DOHH2 (cell line): ENCODE measurements around the gene CYTH1.

Experiments
- H3F3A ChIP-seq: fragments of 200-600 bp; sonication (generic), shearing (Covaris generic); 2 replicates; pipeline ENCODE4 v1.6.0; 2016; ENCODE audit warnings: antibody characterized with exemption, mild to moderate bottlenecking; ENCODE audit not compliant: control insufficient read depth, insufficient read depth
- H3K27ac ChIP-seq: fragments of 200-600 bp; sonication (generic); 2 replicates; pipeline ENCODE4 v1.5.1; 2014; ENCODE audit warnings: low read depth, mild to moderate bottlenecking, low read length, moderate library complexity
- H3K27me3 ChIP-seq: fragments of 200-600 bp; sonication (generic); 2 replicates; pipeline ENCODE4 v1.6.1; 2014; ENCODE audit warnings: mild to moderate bottlenecking, low read length, mixed read lengths; ENCODE audit not compliant: control insufficient read depth
- H3K36me3 ChIP-seq: fragments of 200-600 bp; sonication (generic); 2 replicates; pipeline ENCODE4 v1.6.1; 2014; ENCODE audit warnings: mild to moderate bottlenecking, low read length, moderate library complexity, mixed read lengths; ENCODE audit not compliant: control insufficient read depth
- H3K4me1 ChIP-seq: fragments of 200-600 bp; sonication (generic); 2 replicates; pipeline ENCODE4 v1.6.1; 2014; ENCODE audit warnings: mild to moderate bottlenecking, low read length, mixed read lengths; ENCODE audit not compliant: control insufficient read depth
- H3K4me2 ChIP-seq: fragments of 200-600 bp; sonication (generic); 2 replicates; pipeline ENCODE4 v1.6.0; 2014; ENCODE audit warnings: mild to moderate bottlenecking, low read length, moderate library complexity
- H3K4me3 ChIP-seq: fragments of 200-600 bp; sonication (generic); 2 replicates; pipeline ENCODE4 v1.5.1; 2014; ENCODE audit warnings: mild to moderate bottlenecking, low read length, mixed read lengths
- H3K79me2 ChIP-seq: fragments of 200-600 bp; sonication (generic); 2 replicates; pipeline ENCODE4 v1.6.1; 2014; ENCODE audit warnings: mild to moderate bottlenecking, low read length, mixed read lengths; ENCODE audit not compliant: control insufficient read depth
- H3K9me2 ChIP-seq: fragments of 200-600 bp; sonication (generic); replicated peaks from 2 replicates; pipeline ENCODE4 v1.6.1; 2014; ENCODE audit warnings: mild to moderate bottlenecking, low read length, mixed read lengths; ENCODE audit not compliant: control insufficient read depth
- H3K9me3 ChIP-seq: fragments of 200-600 bp; sonication (generic); 2 replicates; pipeline ENCODE4 v1.6.1; 2014; ENCODE audit warnings: antibody characterized with exemption, low read length, mixed read lengths; ENCODE audit not compliant: control insufficient read depth, insufficient read depth
- H4K20me1 ChIP-seq: fragments of 200-600 bp; sonication (generic); 2 replicates; pipeline ENCODE4 v1.6.0; 2014; ENCODE audit warnings: low read depth, mild to moderate bottlenecking, antibody characterized with exemption, low read length, moderate library complexity; ENCODE audit not compliant: control insufficient read depth, insufficient read depth
- EZH2phosphoT487 ChIP-seq: fragments of 200-600 bp; sonication (generic); IDR thresholded peaks from 2 replicates; pipeline ENCODE4 v1.6.1; 2017; ENCODE audit warnings: borderline replicate concordance, mild to moderate bottlenecking, antibody characterized with exemption, low read length, moderate library complexity, mixed read lengths
- TF ChIP-seq, protein P1 (sequence below): fragments of 200-600 bp; sonication (generic); IDR thresholded peaks from one replicate; pipeline ENCODE4 v1.5.1; 2014; ENCODE audit warnings: antibody characterized with exemption, mild to moderate bottlenecking, low read depth, low read length; ENCODE audit not compliant: poor library complexity, severe bottlenecking

Gene CYTH1

DNA sequence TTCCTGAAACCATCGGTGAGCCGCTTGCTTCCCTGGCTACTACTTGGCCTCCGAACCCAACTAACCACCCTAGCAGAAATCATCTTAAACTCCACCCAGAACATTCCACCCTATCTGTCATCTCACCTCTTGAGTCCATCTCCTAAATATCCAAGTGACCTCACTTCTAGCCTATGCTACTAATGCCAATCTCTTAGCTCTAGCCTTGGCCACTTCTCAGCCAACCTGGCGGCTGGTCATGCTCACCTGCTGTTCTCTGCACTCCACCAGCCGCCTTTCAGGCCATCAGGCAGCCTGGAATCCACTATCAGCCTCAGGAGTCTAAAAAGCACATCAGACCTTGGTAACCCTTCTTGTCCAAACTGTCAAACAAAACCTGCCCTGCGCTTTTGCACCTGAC, 11.9 kb upstream of the CYTH1 start:
- H4K20me1 ChIP-seq: no peaks in the 10 kb centered on the region
- no peaks in the 10 kb centered on the region for H3K27me3 ChIP-seq
- H3K27ac ChIP-seq: no peak overlapping the region
- H3K4me3 ChIP-seq: no peak overlapping the region
- no peak for TF ChIP-seq EZH2phosphoT487
- TF ChIP-seq, protein P1, sequence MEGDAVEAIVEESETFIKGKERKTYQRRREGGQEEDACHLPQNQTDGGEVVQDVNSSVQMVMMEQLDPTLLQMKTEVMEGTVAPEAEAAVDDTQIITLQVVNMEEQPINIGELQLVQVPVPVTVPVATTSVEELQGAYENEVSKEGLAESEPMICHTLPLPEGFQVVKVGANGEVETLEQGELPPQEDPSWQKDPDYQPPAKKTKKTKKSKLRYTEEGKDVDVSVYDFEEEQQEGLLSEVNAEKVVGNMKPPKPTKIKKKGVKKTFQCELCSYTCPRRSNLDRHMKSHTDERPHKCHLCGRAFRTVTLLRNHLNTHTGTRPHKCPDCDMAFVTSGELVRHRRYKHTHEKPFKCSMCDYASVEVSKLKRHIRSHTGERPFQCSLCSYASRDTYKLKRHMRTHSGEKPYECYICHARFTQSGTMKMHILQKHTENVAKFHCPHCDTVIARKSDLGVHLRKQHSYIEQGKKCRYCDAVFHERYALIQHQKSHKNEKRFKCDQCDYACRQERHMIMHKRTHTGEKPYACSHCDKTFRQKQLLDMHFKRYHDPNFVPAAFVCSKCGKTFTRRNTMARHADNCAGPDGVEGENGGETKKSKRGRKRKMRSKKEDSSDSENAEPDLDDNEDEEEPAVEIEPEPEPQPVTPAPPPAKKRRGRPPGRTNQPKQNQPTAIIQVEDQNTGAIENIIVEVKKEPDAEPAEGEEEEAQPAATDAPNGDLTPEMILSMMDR: no peak
- no peaks in the 10 kb centered on the region for H3K9me3 ChIP-seq
- 0 out of 2 replicates have a peak, but pooled peaks cover 3% of the 10 kb centered on the region for H3F3A ChIP-seq
- H3K4me1 ChIP-seq: no peaks in the 10 kb centered on the region
- H3K79me2 ChIP-seq: peaks cover 2% of the 10 kb centered on the region; the same call in 1 of the 2 replicates
- H3K9me2 ChIP-seq: no peaks in the 10 kb centered on the region
- no peak overlapping the region for H3K4me2 ChIP-seq
- peaks cover 76% of the 10 kb centered on the region for H3K36me3 ChIP-seq

DNA sequence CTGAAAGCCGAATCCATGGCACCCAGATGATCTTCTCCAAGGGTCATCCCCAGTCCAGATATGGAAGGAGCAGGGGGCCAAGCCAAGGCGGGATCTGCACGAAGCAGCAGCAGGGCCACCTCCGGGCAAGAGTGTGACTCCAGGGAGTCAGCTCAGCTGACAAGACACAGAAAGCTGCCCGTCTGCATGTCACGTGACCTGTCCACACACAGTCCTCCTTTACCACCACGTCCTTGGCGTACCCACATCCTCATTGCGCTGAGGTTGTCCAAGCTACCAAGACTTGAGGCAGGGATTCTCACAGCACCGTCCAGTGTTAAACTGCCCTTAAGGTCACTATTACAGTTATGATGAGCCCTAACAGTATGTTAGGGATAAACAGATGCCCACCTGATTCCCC, 11.3 kb upstream of the CYTH1 start:
- Histone ChIP-seq H3K4me3 (no peak overlapping the region), H3K79me2 (no peaks in the 10 kb centered on the region), H3K27ac (no peak overlapping the region), H3K9me2 (no peaks in the 10 kb centered on the region), H3K9me3 (no peaks in the 10 kb centered on the region), H3K4me1 (no peaks in the 10 kb centered on the region), H3K36me3 (peaks cover 71% of the 10 kb centered on the region), H4K20me1 (no peaks in the 10 kb centered on the region), H3F3A (0 out of 2 replicates have a peak, but pooled peaks cover 3% of the 10 kb centered on the region), H3K27me3 (no peaks in the 10 kb centered on the region), H3K4me2 (no peak overlapping the region)
- TF ChIP-seq, protein P1: no peak
- no peak for TF ChIP-seq EZH2phosphoT487

DNA sequence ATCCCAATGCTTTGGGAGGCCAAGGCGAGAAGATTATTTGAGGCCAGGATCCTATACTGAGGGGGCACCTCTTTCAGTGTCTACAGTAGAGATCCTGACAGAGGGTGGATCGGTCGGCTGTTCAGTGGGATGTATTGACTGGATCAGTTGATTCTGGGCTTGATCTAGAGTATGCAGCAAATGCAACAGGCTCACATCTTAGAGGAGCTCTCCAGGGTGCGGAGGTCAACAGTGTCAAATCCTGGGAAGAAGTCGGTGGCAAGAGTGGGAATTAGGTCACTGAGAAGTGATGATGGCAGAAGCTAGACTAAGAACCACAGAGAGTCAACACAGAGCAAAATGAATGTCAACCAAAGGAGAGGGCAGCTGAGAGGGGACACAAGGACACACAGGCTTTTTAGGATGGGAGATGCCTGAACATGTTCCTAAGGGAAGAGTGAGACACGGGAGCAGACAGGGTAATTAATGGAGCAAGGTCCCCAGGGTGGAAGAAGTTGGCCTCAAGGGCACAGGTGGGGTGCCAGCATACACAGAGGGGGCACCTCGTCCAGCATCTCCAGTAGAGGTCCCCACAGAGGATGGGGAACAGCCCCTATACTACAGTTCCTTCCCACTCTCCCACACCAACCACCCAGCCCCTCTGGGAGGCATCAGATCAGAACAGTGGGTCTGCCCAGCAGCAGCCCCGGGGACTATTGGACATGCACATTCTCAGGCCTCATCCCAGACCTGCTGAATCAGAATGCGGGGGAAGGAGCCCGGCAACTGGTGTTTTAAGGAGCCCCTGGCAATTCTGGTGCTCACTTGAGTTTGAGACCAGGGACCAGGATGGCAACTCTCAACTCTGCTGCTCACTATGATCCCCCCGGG, 10.0 kb upstream of the CYTH1 start:
- Histone ChIP-seq H3K36me3 (peaks cover 57% of the 10 kb centered on the region), H3K4me2 (no peak overlapping the region), H3F3A (0 out of 2 replicates have a peak, but pooled peaks cover 3% of the 10 kb centered on the region), H3K27me3 (no peaks in the 10 kb centered on the region), H3K9me2 (no peaks in the 10 kb centered on the region), H3K9me3 (no peaks in the 10 kb centered on the region), H3K4me1 (no peaks in the 10 kb centered on the region), H4K20me1 (no peaks in the 10 kb centered on the region), H3K4me3 (no peak overlapping the region), H3K27ac (no peak overlapping the region), H3K79me2 (no peaks in the 10 kb centered on the region)
- no peak for TF ChIP-seq EZH2phosphoT487
- TF ChIP-seq, protein P1: no peak
